ENCODE measurements around the gene SCYL1. TPM values are rescaled to one million over a fixed set of nuclear protein-coding genes. Genes with fewer than 3 reads are reported as not detected.

SCYL1 gene
- total RNA-seq, 1 donor from 2014 or later, result 103 TPM

DNA sequence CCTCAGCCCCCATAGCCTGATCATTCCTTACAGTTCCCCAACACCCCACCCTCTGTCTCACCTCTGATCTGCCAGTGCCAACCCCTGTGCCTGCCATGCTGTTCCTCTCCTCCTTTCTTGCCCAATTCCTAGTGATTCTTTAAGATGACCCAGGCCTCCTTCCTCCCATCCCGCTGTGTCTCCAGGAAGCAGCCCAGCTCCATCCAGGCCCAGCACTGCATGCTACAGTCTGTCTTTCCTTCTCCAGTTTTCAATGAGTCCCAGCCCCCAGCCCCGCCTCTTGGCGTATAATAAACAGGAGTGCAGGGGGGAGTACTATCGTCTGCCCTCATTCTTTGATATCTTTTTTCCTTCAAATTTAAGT is 21.0 kb downstream of the SCYL1 start:
- H3K36me3 Mint-ChIP-seq (ENCODE audit: unreplicated experiment), result peaks cover 46% of the 10 kb centered on the region
- no peak for TF ChIP-seq CTCF (IDR thresholded peaks at IDR 0.05)
- no peaks in the 10 kb centered on the region for H3K27me3 Mint-ChIP-seq (ENCODE audit: unreplicated experiment)
- H3K27ac Mint-ChIP-seq (ENCODE audit: unreplicated experiment), result no peak overlapping the region
- DNase-seq (ENCODE audit: extremely low spot score, unreplicated experiment), result no peak
- H3K4me1 Mint-ChIP-seq (ENCODE audit: unreplicated experiment), result peaks cover 16% of the 10 kb centered on the region
- no peak overlapping the region for H3K4me3 Mint-ChIP-seq (ENCODE audit: unreplicated experiment)
- H3K9me3 Mint-ChIP-seq (ENCODE audit: unreplicated experiment), result no peaks in the 10 kb centered on the region

DNA sequence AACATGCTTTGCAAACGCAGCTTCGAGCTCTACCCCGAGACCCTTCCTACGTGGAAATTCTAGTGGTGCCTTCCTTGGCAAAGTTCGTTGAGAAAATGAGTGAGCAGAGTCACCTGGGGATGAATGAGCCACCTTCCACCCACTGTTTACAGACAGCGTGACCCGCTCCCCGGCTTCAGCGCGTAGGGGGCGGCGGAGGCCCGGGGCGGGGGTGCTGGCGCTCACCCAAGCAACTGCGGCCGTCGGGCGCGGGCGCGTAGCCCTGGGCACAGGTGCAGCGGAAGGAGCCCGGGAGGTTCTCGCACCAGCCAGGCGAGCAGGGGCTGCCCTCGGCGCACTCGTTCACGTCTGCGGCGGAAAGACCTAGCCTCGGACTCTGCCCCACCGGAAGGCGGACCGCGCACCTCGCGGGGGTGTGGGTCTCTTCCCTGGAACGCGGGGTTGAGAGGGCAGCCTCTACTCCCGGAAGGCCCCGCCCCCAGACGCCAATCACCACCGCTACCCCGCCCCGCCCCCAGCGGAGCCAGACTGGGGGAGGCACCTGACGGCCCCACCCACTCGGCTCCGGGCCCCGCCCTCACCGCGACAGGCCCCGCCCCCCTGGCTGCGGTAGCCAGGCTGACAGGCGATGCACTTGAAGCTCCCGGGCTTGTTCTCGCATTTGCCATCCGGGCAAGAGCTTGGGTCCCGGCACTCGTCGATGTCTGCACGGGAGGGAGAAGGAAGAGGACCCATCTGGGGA is 21.5 kb downstream of the SCYL1 start:
- Mint-ChIP-seq H3K36me3 (ENCODE audit: unreplicated experiment) (peaks cover 51% of the 10 kb centered on the region), H3K9me3 (ENCODE audit: unreplicated experiment) (no peaks in the 10 kb centered on the region), H3K27me3 (ENCODE audit: unreplicated experiment) (no peaks in the 10 kb centered on the region), H3K27ac (ENCODE audit: unreplicated experiment) (no peak overlapping the region), H3K4me1 (ENCODE audit: unreplicated experiment) (peaks cover 10% of the 10 kb centered on the region), H3K4me3 (ENCODE audit: unreplicated experiment) (no peak overlapping the region)
- no peak for DNase-seq (ENCODE audit: extremely low spot score, unreplicated experiment)
- TF ChIP-seq CTCF (IDR thresholded peaks at IDR 0.05), result no peak

- Mint-ChIP-seq H3K36me3 (ENCODE audit: unreplicated experiment) (peaks cover 60% of the 10 kb centered on the region), H3K9me3 (ENCODE audit: unreplicated experiment) (no peaks in the 10 kb centered on the region), H3K4me1 (ENCODE audit: unreplicated experiment) (peaks cover 10% of the 10 kb centered on the region), H3K27me3 (ENCODE audit: unreplicated experiment) (no peaks in the 10 kb centered on the region), H3K4me3 (ENCODE audit: unreplicated experiment) (no peak overlapping the region), H3K27ac (ENCODE audit: unreplicated experiment) (no peak overlapping the region)
- DNase-seq (ENCODE audit: extremely low spot score, unreplicated experiment), result no peak
- no peak for TF ChIP-seq CTCF (IDR thresholded peaks at IDR 0.05)
These were observed 22.7 kb downstream of the SCYL1 start for GRCh38 chr11:65547446-65548125.

- H3K36me3 Mint-ChIP-seq (ENCODE audit: unreplicated experiment), result peaks cover 59% of the 10 kb centered on the region
- TF ChIP-seq CTCF (IDR thresholded peaks at IDR 0.05), result no peak
- no peaks in the 10 kb centered on the region for H3K27me3 Mint-ChIP-seq (ENCODE audit: unreplicated experiment)
- H3K4me1 Mint-ChIP-seq (ENCODE audit: unreplicated experiment), result peaks cover 10% of the 10 kb centered on the region
- DNase-seq (ENCODE audit: extremely low spot score, unreplicated experiment), result no peak
- no peak overlapping the region for H3K4me3 Mint-ChIP-seq (ENCODE audit: unreplicated experiment)
- no peaks in the 10 kb centered on the region for H3K9me3 Mint-ChIP-seq (ENCODE audit: unreplicated experiment)
- H3K27ac Mint-ChIP-seq (ENCODE audit: unreplicated experiment), result no peak overlapping the region
These were observed 23.5 kb downstream of the SCYL1 start for GRCh38 chr11:65548395-65548794.

DNA sequence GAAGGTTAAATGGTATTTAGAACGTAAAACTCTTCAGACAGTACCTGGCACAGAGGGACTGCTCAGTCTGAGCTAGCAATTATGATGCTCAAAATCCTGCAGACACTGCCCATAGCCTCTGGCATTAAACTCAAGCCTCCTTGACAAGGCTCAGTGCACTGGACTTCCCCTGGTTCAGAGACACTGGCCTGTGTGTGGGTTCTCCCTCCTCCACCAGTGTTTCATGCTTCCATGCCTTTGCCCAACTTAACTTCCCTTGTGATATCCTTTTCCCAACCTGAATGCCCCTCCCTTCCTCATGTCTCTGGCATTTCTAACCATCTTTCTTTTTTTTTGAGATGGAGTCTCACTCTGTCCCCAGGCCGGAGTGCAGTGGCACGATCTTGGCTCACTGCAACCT is 24.2 kb downstream of the SCYL1 start:
- DNase-seq (ENCODE audit: extremely low spot score, unreplicated experiment), result no peak
- no peak for TF ChIP-seq CTCF (IDR thresholded peaks at IDR 0.05)
- H3K27ac Mint-ChIP-seq (ENCODE audit: unreplicated experiment), result no peak overlapping the region
- no peak overlapping the region for H3K4me3 Mint-ChIP-seq (ENCODE audit: unreplicated experiment)
- peaks cover 10% of the 10 kb centered on the region for H3K4me1 Mint-ChIP-seq (ENCODE audit: unreplicated experiment)
- H3K9me3 Mint-ChIP-seq (ENCODE audit: unreplicated experiment), result no peaks in the 10 kb centered on the region
- H3K27me3 Mint-ChIP-seq (ENCODE audit: unreplicated experiment), result no peaks in the 10 kb centered on the region
- H3K36me3 Mint-ChIP-seq (ENCODE audit: unreplicated experiment), result peaks cover 55% of the 10 kb centered on the region

Data from osteocyte (in vitro differentiated cells).